HG03342 (cell line): Measurements from ENCODE around the gene TNFAIP8L3.

ENCODE experiments used
- ATAC-seq: cut with Tn5 transposase; IDR thresholded peaks from one replicate; pipeline ENCODE4 v1.9.1; 2021; ENCODE audit warnings: mild to moderate bottlenecking, moderate library complexity; ENCODE audit not compliant: unreplicated experiment

Gene TNFAIP8L3

DNA sequence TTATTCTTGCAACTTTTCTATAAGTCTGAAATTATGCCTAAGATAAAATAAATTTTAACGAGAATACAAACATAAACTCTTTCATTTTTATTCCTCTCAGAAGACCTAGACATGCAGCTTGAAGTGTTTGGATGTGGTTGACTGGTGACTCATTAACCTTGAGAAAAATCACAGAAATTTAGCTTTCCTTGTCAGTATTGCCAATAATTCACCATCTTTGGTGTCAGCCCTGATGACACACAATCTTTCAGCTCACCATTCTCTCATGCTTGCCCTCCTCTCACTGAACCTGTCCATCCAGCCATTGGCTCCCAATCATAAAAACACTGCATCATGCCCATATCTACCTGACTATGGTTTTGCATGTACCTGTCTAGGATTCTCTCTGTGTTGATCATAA is 22.6 kb upstream of the TNFAIP8L3 start:
- no peak for ATAC-seq

GRCh38 chr15:51114437-51115119 is 19.9 kb upstream of the TNFAIP8L3 start:
- no peak for ATAC-seq

- ATAC-seq = no peak
Measured at GRCh38 chr15:51112078-51112477, 17.4 kb upstream of the TNFAIP8L3 start.

GRCh38 chr15:51111061-51111460 is 16.4 kb upstream of the TNFAIP8L3 start:
- no peak for ATAC-seq

DNA sequence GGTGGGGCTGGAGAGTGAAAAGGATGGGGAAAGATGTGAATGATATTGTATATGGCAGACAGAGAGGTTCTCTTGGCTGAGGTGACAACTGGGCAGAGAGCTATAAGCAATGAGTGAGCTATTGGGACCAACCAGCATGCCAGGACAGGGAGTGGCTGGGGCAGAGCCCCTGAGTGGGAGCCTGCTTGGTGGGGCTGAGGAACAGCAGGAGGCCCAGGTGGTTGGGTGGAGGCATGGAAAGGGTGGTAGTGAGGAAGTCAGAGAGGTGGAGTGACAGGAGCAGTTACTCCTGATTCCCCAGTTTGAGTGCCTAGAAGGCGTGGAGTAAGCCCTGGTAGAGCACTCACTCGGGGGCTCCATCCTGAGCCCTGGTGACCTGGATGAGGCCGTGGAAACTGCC is 15.5 kb upstream of the TNFAIP8L3 start:
- no peak for ATAC-seq

- ATAC-seq = no peak
Measured at GRCh38 chr15:51108933-51109550, 14.3 kb upstream of the TNFAIP8L3 start.

DNA sequence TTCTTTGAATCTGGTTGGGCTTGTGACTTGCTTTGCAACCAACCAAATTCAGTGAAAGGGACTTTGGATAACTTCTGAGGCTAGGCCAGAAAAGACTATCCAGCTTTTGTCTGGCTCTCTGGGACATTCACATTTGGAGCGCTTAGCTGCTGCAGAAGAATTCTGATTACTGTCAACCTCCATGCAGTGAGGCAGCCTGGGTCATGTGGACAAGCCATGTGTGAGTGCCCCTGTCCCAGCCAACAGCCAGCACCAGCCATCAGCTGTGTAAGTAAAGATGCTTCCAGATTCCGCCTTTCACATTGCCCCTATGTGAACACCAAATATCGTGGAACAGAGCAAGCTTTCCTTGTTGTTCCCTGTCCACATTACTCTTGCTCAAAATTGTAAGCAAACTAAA is 12.9 kb upstream of the TNFAIP8L3 start:
- no peak for ATAC-seq

DNA sequence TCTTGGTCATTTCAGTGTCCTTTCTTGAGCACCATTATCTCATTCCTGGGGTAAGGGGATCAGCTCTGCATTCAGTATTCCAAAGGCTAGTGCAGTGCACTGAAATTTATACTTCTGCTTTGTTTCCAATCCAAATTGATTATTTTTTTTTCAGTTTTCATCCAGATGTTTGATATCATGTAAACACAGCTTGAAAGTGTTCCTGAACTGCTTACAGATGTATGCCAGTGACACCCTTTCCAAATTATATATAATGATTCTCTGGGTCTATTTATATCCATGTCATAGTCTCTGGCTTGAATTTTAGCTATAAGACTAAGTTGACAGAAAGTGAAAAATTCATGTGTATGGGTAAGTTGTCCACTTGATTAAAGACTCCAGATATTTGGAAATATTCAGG is 11.8 kb upstream of the TNFAIP8L3 start:
- no peak for ATAC-seq

DNA sequence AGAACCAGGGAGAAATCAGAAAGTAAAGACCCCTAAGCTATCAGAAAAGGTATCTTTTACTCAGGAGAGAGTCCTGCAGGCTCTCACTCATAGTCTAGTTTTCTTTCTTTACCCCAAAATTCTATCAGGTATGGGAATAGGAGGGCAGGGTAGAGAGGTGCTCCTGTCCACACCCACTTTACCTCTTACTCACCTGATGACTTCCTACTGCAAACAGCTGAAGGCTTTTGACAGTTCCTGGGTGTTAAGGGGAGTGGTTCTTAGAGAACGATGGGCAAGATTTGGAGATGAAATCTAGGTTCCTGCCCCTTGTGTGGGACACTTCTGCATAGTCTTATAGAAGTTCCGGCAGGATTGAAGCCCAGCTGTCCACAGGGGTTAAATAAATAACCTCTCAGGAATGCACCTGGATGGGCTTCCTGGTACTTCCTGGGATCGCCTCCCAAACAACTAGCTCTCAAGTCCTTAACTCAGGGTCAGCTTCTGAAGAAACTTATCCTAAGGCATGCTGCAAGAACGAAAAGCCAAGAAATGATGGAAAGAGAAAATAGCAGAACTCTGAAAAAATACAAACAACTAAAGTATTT is 10.8 kb upstream of the TNFAIP8L3 start:
- ATAC-seq = no peak

GRCh38 chr15:51104512-51104911 is 9.8 kb upstream of the TNFAIP8L3 start:
- no peak for ATAC-seq

DNA sequence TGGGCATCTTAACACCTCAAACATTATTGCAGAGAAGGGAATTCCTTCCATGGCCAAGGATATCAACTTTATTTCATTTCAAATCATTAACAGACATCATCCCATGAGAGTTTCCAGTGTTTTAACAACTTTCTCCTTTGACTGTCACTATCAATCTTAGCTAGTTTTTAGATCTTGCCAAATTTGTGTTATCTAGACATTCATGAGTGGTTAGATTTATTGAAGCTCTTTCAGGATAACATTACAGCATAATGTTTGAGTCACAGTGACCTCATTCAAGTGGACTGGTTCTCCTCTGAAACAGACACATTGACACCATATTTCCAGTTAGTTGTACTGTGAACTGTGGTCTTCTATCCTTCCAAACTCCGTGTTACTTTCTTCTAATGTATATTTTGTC is 8.6 kb upstream of the TNFAIP8L3 start:
- ATAC-seq = no peak

DNA sequence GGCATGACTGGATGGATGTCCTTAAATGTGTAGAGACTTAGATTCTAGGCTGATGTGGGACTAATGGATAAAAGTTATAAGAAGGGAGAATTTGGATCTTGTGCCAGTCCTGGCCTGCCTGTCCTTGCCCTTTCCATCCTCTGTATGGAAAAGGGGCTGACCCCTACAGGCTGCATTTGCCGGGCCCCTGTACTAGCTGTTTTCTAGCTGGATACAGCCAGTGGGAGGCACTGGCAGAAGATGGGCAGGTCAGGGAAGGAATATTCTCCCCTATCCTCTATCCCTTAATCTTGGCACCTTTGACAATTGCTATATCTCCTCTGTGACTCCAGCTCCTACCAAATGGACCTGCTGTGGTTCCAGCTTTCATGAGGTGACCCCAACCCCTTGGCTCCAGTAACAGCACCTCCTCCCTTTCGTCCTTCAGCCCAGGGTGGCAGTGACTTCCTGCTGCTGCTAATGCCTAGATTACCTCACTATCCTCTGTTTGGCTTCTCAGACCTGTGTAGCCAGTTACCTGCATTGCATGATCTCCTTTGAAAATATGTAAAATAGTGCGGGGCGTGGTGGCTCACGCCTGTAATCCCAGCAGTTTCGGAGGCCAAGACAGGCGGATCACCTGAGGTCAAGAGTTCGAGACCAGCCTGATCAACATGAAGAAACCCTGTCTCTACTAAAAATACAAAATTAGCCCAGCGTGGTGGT is 6.2 kb upstream of the TNFAIP8L3 start:
- no peak for ATAC-seq

GRCh38 chr15:51099185-51099584 is 4.5 kb upstream of the TNFAIP8L3 start:
- no peak for ATAC-seq

DNA sequence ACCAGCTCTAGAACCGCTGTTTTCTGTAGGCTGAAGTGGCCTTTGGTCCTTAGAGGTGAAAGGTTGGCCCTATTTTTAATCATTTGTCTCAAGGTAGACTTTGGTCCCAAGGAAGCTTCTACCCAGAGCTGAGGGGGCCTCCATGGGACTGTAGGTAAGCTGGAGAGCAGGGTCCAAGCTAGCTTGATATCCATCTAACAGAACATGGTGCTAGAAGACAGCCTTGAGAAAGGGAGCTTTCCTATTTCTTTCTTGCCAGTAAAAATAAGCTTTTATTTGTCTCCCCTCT is 3.6 kb upstream of the TNFAIP8L3 start:
- ATAC-seq = no peak

DNA sequence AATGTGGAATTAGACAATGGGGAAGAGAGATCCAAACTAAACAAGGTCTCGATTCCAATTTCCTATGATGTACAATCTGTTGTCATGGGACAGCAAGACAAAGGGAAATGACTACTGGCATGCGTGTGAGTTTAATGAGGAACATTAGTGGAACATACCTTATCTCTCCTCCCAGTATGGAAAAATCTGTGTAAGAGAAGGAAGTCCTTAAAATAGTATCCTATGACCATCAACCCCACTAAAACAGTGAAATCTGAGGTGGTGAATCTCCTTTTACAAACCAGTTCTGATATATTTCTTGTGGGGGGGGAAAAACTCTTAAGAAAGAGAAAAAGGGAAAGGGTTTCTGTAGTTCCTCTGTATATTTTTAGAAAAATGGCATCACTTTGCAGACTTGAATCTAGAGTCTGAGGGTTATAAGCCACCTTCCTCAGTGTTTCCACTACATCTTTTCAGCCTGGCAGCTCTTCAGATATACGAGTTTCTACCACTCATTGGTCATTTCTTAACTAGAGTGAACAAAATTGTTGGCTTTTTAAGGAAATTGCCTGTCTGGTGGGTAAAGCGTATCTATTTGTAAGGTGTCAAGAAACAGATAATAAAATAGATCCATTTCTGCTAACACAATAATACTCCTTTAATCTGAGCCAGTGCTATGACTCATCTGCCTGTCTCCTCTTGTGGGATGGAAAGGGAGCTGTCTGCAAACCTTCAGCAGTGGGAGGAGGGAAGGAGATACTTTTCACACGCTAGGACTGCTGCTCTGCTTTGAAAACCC is 3.0 kb upstream of the TNFAIP8L3 start:
- no peak for ATAC-seq

DNA sequence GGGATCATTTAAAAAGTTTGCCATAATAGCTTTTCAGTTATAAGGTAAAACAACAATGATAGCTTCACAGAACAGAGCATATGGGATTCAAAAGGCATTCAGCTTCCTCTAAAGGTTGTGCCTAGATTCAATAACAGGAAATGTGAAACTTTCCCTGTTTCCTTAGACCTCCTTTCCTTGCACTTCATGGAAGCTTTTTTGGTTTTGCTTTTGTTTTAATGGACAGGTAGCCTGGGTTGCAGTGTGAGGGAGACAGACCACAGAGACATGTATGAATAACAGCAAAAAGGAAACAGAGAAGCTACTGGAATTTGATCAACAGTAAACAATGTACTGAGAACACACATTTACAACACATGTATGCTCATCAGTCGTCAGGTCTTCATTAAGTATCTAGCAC is 2.3 kb upstream of the TNFAIP8L3 start:
- ATAC-seq = no peak

- no peak for ATAC-seq
Measured at GRCh38 chr15:51095681-51096331, 1.1 kb upstream of the TNFAIP8L3 start.

DNA sequence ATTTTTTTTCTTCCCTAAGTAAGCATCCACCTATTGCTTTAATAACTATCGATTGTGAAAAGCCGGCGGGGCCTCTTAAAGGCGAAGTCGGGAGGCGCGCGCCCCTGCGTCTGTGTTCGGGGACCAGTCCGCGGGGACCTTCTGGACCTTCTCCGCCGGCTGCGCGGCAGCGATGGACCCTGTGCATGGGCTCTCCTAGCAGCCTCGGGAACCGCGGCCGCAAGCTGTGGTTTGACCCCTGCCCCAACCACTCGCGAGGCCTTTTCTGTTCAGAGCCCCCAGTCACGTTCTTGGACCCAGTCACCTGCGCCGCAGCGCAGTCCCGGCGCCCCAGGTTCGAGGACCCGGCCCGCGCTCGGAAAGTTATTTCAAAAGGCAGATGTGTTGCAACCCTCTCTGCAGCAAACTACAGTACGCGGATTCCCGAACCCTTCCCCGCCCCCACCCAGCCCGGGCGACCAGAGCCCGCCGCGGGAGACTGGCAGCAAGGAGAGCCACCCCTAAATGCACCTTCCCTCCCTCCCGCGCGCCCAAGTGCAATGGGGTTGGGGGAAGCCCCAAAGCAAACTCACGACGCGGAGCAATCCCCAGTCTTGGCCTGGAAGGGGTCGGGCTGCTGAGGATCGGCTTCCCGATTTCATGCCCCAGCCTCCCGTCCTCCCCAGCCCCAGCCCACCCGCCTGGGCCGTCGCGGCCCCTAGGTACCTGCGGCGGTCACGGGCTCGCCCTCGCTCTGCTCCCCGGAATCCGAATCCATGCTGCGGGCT is 684 bp downstream of the TNFAIP8L3 start:
- no peak for ATAC-seq

DNA sequence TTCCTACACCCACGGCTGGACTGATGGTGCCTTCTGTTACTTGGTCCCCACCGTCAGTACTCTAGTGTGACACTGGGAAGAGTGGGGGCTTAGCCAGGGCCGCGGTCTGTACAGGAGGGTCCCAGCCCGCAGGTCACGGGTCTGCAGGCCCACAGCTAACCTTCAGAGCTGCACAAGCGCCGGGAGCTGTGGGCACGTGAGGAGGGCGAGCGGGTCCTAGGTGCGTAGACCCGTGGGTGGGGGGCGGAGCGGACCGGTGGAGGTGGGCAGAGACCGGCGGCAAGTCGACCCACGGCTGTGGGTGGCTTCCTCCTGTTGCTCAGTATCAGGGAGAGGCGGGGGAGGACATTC is 1.2 kb downstream of the TNFAIP8L3 start:
- ATAC-seq = no peak

DNA sequence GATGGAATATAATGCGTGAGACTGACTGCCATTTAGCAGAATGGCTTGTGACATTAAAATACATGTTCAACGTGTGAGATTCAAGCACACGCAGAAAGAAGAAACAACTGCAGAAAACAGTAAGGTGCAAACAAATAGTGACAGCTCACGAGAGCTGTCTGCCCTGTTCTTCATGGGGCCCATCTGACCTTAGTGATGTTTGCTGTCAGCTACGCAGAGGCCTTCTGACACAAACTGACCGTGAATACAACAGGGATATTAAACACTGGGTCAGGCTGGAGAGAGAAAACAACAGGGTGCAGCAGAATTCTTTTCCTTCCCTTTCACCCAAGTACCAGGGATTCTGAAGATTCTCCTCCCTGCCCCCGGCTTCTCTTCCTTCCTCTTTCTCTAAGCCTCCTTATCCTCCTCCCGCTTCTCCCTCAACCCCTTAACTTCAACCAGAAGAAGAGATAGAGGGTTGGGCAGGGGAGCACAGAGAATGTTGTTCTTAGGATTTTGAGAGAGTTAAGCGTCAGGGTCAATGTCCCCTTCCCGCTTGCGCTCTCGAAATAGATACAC is 2.1 kb downstream of the TNFAIP8L3 start:
- ATAC-seq = no peak
